HepG2 (cell line): ENCODE results near the gene ZSCAN23. TPM values are rescaled to one million over a fixed set of nuclear protein-coding genes. Genes with fewer than 3 reads are reported as not detected.

Experiments used
- BATF2 ChIP-seq: sonication (generic); formaldehyde crosslinking; IDR thresholded peaks from 2 replicates; pipeline ENCODE4 v1.8.0; 2022; ENCODE audit warnings: mild to moderate bottlenecking, missing genetic modification reagents, moderate library complexity
- EED ChIP-seq: sonication (generic); formaldehyde crosslinking; IDR thresholded peaks from 2 replicates; pipeline ENCODE4 v1.5.0; 2020; ENCODE audit warnings: mild to moderate bottlenecking, missing genetic modification reagents
- POGZ ChIP-seq: sonication (generic); formaldehyde crosslinking; IDR thresholded peaks from 2 replicates; pipeline ENCODE4 v1.4.0; 2020; ENCODE audit warnings: mild to moderate bottlenecking, missing genetic modification reagents
- SMAD9 ChIP-seq: sonication (generic); formaldehyde crosslinking; IDR thresholded peaks from 2 replicates; pipeline ENCODE4 v1.5.1; 2020; ENCODE audit warnings: mild to moderate bottlenecking, missing genetic modification reagents
- TGIF2 ChIP-seq: IDR thresholded peaks from 2 replicates; pipeline ENCODE4 v1.6.1; 2016; ENCODE audit warnings: control low read depth, missing compliant biosample characterization
- XBP1 ChIP-seq: sonication (generic); formaldehyde crosslinking; IDR thresholded peaks from 2 replicates; pipeline ENCODE4 v1.5.0; 2020; ENCODE audit warnings: missing genetic modification reagents
- ZNF484 ChIP-seq: sonication (generic); formaldehyde crosslinking; IDR thresholded peaks from 2 replicates; pipeline ENCODE4 v1.5.1; 2020; ENCODE audit warnings: mild to moderate bottlenecking, low read depth, missing genetic modification reagents, borderline replicate concordance
- ZNF646 ChIP-seq: sonication (generic); formaldehyde crosslinking; IDR thresholded peaks from 2 replicates; pipeline ENCODE4 v1.9.0; 2021; ENCODE audit warnings: mild to moderate bottlenecking, missing genetic modification reagents
- ZNF737 ChIP-seq: sonication (generic); formaldehyde crosslinking; IDR thresholded peaks from 2 replicates; pipeline ENCODE4 v1.5.0; 2020; ENCODE audit warnings: missing genetic modification reagents, mild to moderate bottlenecking, borderline replicate concordance
- polyA plus RNA-seq, 8 experiments: library from polyadenylated mRNA; depleted of rRNA in 3 of 8; stranded (reverse) in 7 of 8; unstranded in 1 of 8; fragments of >200 nt; fragmentation: Illumina TruSeq in 4 of 8; extraction: Trizol in 4 of 8; gene quantifications; 2 replicates each; pipeline versions ENCODE4 v1.2.1 to v1.2.3, GENCODE V29; 2011 to 2016; ENCODE audit warnings: low read depth in 4 of 8, missing spikeins in 1 of 8, mixed read lengths in 1 of 8; ENCODE audit not compliant: insufficient read depth in 1 of 8
- total RNA-seq, 5 experiments: library from RNA; depleted of rRNA; stranded (reverse); fragments of >200 nt; fragmentation: Illumina TruSeq; extraction: Trizol; gene quantifications; 2 replicates each; pipeline ENCODE4 v1.2.3, GENCODE V29; 2016; ENCODE audit warnings: low read depth in 1 of 5
- TF ChIP-seq, protein P1 (sequence below): IDR thresholded peaks from 2 replicates; pipeline ENCODE4 v1.6.1; 2016
- TF ChIP-seq, protein P2 (sequence below): sonication (generic); formaldehyde crosslinking; IDR thresholded peaks from 2 replicates; pipeline ENCODE4 v1.4.0; 2020; ENCODE audit warnings: mild to moderate bottlenecking, missing genetic modification reagents
- TF ChIP-seq, protein P3 (sequence below): sonication (generic); formaldehyde crosslinking; IDR thresholded peaks from 2 replicates; pipeline ENCODE4 v1.5.0; 2020; ENCODE audit warnings: mild to moderate bottlenecking, missing genetic modification reagents
- TF ChIP-seq, protein P4 (sequence below): sonication (generic); formaldehyde crosslinking; IDR thresholded peaks from 2 replicates; pipeline ENCODE4 v1.4.0; 2020; ENCODE audit warnings: low read depth, mild to moderate bottlenecking, missing genetic modification reagents

The ZSCAN23 gene
- total and polyA plus RNA-seq, 2 of the 13 experiments (the other 11 are each of a cell fraction or from before 2014, with no cell fraction given), result 0.29 to 1.2 TPM

GRCh38 chr6:28399350-28400121 is 43.8 kb downstream of the ZSCAN23 start, which contains the start of gene ZSCAN12 (continued):
- TF ChIP-seq XBP1 (0 out of 2 replicates have a peak, but pooled peaks have one; percentile 28), POGZ (CRISPR knock-in tag) (peak; percentile 100), ZNF484 (CRISPR knock-in tag) (0 out of 2 replicates have a peak, but pooled peaks have one; percentile 17), TGIF2 (CRISPR knock-in tag) (peak; percentile 90; the same call in 1 of the 2 replicates), SMAD9 (CRISPR knock-in tag) (peak; percentile 18; the same call in 1 of the 2 replicates), ZNF646 (CRISPR knock-in tag) (no peak), EED (CRISPR knock-in tag) (peak; percentile 93), BATF2 (CRISPR knock-in tag) (no peak), ZNF737 (CRISPR knock-in tag) (peak; percentile 88; the same call in 1 of the 2 replicates)
- TF ChIP-seq, protein P1, sequence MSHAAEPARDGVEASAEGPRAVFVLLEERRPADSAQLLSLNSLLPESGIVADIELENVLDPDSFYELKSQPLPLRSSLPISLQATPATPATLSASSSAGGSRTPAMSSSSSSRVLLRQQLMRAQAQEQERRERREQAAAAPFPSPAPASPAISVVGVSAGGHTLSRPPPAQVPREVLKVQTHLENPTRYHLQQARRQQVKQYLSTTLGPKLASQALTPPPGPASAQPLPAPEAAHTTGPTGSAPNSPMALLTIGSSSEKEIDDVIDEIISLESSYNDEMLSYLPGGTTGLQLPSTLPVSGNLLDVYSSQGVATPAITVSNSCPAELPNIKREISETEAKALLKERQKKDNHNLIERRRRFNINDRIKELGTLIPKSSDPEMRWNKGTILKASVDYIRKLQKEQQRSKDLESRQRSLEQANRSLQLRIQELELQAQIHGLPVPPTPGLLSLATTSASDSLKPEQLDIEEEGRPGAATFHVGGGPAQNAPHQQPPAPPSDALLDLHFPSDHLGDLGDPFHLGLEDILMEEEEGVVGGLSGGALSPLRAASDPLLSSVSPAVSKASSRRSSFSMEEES, result peak; percentile 64; the same call in 1 of the 2 replicates
- TF ChIP-seq, protein P2, sequence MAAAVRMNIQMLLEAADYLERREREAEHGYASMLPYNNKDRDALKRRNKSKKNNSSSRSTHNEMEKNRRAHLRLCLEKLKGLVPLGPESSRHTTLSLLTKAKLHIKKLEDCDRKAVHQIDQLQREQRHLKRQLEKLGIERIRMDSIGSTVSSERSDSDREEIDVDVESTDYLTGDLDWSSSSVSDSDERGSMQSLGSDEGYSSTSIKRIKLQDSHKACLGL (CRISPR knock-in tag), result peak; percentile 96
- TF ChIP-seq, protein P3, sequence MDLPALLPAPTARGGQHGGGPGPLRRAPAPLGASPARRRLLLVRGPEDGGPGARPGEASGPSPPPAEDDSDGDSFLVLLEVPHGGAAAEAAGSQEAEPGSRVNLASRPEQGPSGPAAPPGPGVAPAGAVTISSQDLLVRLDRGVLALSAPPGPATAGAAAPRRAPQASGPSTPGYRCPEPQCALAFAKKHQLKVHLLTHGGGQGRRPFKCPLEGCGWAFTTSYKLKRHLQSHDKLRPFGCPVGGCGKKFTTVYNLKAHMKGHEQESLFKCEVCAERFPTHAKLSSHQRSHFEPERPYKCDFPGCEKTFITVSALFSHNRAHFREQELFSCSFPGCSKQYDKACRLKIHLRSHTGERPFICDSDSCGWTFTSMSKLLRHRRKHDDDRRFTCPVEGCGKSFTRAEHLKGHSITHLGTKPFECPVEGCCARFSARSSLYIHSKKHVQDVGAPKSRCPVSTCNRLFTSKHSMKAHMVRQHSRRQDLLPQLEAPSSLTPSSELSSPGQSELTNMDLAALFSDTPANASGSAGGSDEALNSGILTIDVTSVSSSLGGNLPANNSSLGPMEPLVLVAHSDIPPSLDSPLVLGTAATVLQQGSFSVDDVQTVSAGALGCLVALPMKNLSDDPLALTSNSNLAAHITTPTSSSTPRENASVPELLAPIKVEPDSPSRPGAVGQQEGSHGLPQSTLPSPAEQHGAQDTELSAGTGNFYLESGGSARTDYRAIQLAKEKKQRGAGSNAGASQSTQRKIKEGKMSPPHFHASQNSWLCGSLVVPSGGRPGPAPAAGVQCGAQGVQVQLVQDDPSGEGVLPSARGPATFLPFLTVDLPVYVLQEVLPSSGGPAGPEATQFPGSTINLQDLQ (CRISPR knock-in tag), result peak; percentile 83; the same call in 1 of the 2 replicates
- TF ChIP-seq, protein P4, sequence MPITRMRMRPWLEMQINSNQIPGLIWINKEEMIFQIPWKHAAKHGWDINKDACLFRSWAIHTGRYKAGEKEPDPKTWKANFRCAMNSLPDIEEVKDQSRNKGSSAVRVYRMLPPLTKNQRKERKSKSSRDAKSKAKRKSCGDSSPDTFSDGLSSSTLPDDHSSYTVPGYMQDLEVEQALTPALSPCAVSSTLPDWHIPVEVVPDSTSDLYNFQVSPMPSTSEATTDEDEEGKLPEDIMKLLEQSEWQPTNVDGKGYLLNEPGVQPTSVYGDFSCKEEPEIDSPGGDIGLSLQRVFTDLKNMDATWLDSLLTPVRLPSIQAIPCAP, result peak; percentile 86; the same call in 1 of the 2 replicates
